ENCODE data around the gene FLNB.

FLNB gene

GRCh38 chr3:58082047-58082446 lies 73.8 kb downstream of the FLNB start:
- DNase-seq, result no peak

- DNase-seq, result no peak
Observed at GRCh38 chr3:58084166-58084565, 75.9 kb downstream of the FLNB start.

DNA sequence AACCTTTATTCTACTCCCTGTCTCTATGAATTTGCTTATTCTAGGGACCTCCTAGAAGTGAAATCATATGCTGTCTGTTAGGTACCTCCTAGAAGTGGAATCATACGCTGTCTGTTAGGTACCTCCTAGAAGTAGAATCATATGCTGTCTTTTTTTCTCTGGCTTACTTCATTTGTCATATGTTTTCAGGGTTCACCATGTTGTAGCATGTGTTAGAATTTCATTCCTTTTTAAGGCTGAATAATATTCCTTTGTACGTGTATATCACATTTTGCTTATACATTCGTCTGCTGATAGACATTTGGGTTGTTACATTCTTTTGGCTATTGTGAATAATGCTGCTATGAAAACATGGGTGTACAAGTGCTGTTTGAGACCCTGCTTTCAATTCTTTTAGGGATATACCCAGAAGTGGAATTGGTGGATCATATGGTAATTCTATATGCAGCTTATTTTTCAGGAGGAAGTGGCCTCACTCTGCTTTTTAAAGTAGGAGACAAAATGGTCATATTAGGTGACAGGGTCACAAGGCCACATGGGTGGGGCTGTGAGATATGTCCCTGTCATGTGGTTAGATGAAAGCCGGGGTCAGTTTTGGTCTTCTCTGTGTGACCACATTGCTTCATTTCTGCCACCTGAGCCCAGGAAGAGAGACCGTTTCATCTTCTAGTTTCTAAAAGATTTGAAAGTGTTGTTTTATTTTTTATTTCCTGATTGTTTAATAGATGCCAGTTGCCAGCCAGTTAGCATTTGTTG lies 76.7 kb downstream of the FLNB start:
- DNase-seq, result no peak

GRCh38 chr3:58085616-58086015 lies 77.4 kb downstream of the FLNB start:
- no peak for DNase-seq

GRCh38 chr3:58088501-58088900 lies 80.3 kb downstream of the FLNB start:
- DNase-seq, result no peak

GRCh38 chr3:58090351-58090750 lies 82.1 kb downstream of the FLNB start:
- no peak for DNase-seq

GRCh38 chr3:58092521-58092920 lies 84.3 kb downstream of the FLNB start:
- no peak for DNase-seq

DNA sequence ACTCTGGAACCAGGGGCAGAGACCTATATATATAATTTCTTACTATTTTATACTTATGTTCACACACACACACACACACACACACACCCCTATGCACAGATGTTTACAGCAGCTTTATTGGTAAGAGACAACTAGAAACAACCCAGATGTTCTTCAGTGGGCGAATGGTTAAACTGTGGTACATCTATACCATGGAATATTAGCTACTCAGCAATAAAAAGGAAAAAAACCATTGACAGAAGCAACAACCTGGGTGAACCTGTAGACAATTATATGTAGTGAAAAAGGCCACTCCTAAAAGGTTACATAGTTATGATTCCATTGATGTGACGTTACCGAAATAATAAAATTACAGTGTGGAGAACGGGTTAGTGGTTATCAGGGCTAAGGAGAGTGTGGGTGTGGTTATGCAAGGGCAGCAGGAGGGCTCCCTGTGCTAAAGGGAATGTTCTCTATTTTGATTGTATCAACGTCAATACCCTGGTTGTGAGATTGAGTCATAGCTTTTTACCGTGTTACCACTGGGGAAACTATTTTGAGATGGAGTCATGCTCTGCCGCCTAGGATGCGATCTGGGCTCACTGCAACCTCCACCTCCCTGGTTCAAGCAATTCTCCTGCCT lies 85.5 kb downstream of the FLNB start:
- DNase-seq, result no peak

DNA sequence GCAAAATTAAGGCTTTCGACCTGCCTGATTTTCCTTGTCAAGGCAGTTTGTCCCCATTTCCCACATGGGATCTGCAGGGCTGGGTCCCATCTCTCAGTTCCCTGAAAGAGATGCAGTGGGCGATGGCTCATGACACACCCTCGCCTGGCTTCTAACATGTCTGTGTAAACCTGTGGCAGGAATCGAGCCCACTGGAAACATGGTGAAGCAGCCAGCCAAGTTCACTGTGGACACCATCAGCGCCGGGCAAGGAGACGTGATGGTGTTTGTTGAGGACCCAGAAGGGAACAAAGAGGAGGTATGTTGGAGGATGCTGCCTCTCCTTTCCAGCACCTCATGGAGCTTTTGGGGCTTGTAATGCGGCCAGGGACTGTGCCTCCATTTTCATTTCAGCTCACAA lies 86.4 kb downstream of the FLNB start:
- no peak for DNase-seq

DNA sequence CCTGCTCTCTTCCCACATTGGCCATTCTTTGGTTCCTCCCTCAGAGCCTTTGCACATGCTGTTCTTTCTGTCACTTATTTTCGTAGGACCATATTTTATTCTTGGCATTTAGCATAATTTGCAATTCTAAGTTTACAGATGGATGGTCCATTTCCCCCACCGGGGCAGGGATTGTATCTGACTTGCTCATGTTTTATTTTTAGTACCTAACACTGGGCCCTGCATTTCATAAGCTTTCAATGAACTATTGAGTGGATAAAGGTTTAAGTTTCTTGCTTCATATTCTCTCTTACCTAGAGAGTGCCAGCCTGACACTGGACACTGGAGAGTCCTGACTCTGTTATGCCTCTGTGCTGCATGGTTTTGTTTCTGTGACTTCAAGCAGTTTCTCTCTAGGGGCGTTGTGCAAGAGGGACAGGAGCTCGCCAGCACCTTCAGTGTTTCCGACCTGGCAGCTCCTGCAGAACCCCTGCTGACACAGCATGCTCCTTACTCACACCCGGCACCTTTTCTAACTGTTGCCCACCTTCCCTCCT lies 87.4 kb downstream of the FLNB start:
- DNase-seq, result no peak

GRCh38 chr3:58098531-58098930 lies 90.3 kb downstream of the FLNB start:
- no peak for DNase-seq

DNA sequence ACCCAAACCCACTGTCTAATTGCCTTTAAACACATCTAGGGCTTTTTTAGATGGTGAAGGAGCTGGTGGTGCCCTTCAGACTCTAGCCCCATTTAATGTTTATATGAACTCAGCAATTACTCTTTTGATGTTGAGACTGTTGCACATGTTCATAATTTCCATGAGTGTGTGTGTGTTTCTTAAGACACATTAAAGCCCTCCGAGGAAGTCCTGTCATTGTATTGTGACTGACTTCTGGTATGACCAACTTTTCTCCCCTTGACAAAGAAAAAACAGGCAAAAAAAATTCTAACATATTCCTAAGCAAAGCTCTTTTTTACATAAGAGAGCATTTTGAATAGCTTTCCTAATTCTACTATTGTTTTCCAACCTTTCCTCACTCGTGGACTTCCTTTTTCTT lies 91.6 kb downstream of the FLNB start:
- no peak for DNase-seq

GRCh38 chr3:58101499-58102389 lies 93.5 kb downstream of the FLNB start:
- DNase-seq, result no peak

- no peak for DNase-seq
Observed at GRCh38 chr3:58102390-58102750, 94.1 kb downstream of the FLNB start.

DNA sequence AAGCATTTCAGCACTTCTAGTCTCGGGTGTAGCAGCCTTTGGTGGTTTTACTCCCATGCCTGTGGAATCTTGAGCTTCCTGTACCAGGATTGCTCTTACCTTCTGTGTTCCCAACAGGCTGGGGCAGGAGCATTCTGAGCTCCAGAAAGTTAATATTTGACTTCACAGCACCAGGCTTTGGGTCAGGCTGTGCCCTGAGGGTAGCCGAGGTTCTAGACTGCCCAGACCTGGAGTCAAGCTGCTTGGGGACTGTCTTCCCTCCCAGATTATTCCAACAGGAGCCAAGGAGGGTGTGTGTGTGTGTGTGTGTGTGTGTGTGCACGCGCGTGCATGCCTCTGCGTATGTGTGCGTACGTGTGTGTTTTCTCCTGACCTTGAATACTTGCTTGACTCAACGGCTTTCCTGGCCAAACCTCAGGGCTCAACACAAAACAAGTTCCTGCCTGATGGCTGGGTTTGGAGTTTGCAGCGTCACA lies 94.8 kb downstream of the FLNB start:
- no peak for DNase-seq

DNA sequence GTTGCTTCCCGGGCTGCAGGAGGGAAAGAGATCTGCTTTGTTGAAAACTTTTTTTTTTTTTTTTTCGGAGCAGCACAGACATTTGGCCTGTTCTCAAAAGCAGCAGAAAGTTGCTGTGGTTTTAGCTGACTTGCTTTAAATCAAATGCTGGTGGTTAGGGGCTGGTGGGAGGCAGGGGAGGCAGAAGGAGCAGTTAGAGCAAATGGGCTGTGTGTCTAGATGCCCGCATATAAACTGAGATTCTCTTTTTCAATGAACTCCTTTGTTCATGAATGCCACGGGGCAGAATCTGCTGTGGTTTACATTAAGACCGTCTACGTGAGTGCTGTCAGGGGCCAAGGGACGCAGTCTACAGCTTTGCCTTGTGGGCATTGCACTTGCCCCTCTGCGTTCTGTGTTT lies 95.9 kb downstream of the FLNB start:
- no peak for DNase-seq

DNA sequence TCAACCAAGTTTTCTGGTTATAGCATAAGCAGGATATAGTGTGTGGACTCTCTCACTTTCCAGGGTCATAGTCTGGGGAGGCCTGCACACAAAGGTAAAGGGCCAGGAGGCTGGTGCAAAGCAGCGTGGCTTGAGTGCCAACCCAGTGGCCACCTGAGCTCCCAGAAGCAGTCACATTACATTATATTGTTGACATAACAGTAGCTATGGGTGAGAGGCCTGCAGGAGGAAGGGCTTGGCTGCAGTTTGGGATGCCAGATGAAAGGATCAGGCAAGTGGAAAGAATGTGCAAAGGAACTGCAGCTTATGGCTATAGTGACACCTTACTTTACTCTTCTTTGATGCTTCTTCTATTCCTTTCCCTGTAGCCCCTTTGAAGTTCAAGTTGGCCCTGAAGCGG lies 96.5 kb downstream of the FLNB start:
- DNase-seq, result no peak

- DNase-seq, result no peak
Observed at GRCh38 chr3:58105196-58105595, 97.0 kb downstream of the FLNB start.

- no peak for DNase-seq
Observed at GRCh38 chr3:58106061-58106460, 97.8 kb downstream of the FLNB start.

DNA sequence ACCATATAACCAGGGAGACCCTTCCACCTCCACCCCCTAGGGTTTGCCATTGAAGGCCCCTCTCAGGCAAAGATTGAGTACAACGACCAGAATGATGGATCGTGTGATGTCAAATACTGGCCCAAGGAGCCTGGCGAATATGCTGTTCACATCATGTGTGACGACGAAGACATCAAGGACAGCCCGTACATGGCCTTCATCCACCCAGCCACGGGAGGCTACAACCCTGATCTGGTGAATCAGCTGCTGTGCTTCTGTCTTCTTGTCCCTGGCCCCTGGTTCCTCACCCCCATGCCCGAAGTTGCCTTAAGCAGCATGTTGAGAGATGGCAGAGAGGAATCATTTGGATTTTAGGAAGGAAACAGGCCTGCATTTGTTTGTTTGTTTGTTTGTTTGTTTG lies 98.4 kb downstream of the FLNB start:
- DNase-seq, result no peak

DNA sequence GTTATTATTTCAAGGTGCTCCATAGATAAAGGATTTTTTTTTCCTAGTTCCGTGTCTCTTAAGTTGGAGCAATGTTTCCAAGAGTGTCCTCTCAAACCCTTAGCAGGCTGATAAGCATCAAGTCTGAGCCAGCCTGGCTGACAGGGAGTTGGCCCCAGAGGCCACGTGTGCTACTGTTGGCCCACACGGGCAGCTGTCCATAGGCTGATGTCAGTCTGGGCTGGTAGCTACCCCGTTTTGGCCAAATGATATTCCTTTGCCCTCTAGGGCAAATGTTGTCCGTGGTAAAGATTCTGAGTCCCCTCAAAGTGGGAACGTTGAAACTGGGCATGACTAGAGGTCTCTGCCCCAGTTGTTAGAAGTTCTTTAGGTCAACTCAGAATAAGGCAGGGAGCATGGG lies 99.4 kb downstream of the FLNB start:
- no peak for DNase-seq

DNA sequence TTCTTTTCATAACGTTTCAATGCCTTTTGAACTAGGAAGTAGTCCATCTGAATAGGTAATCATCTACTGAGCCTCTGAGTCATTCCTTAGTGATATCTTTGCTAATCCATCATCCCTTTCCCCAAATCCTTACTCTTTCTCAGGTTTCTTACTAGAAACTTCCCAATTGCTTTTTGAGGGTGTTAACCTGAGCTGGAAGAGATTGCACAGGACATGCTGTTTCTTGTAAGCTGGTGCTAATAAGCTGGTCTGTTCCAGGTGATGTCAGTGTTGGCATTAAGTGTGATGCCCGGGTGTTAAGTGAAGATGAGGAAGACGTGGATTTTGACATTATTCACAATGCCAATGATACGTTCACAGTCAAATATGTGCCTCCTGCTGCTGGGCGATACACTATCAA lies 101.5 kb downstream of the FLNB start:
- DNase-seq, result no peak

DNA sequence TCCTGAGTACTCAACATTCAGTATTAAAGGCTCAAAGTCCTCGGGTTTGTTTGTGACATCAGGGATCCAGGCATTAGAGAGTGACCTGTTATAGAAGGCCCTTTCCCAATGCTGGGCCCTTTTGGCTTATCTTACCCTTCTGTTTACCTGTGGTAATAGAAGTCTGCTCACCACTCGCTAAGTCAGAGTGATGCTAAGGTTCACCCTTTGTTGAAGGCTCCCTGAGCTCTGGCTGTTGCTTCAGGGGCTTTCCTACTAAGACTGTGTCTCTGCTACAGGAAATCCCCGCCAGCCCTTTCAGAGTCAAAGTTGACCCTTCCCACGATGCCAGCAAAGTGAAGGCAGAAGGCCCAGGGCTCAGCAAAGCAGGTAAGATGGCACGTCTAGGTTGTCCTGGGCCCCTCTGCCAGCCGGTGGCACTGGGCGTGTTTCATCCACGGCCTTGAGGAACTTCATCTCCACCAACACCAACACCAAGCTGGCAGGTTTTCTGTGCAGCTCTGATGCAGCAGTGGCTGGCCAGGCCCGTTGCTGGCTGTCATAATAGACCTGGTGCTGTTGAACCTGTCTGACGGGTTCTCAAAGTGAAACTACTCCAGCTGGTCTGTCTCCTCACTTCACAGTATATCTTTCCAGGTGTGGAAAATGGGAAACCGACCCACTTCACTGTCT lies 103.4 kb downstream of the FLNB start:
- peak; percentile 64 for DNase-seq
